Activated CD4-positive, alpha-beta T cell treated with anti-CD3 and anti-CD28 coated beads, Interleukin-2, Interleukin-4, amounts not matched to agents 100 ng/mL and 50 ng/mL, durations not matched to agents 16 hours and 8 hours (primary cell): ENCODE results near the gene THOP1.

ENCODE experiments used
- DNase-seq: peaks from one replicate; pipeline ENCODE4 v3.0.0-alpha.2; 2020; ENCODE audit warnings: low spot score

The THOP1 gene

DNA sequence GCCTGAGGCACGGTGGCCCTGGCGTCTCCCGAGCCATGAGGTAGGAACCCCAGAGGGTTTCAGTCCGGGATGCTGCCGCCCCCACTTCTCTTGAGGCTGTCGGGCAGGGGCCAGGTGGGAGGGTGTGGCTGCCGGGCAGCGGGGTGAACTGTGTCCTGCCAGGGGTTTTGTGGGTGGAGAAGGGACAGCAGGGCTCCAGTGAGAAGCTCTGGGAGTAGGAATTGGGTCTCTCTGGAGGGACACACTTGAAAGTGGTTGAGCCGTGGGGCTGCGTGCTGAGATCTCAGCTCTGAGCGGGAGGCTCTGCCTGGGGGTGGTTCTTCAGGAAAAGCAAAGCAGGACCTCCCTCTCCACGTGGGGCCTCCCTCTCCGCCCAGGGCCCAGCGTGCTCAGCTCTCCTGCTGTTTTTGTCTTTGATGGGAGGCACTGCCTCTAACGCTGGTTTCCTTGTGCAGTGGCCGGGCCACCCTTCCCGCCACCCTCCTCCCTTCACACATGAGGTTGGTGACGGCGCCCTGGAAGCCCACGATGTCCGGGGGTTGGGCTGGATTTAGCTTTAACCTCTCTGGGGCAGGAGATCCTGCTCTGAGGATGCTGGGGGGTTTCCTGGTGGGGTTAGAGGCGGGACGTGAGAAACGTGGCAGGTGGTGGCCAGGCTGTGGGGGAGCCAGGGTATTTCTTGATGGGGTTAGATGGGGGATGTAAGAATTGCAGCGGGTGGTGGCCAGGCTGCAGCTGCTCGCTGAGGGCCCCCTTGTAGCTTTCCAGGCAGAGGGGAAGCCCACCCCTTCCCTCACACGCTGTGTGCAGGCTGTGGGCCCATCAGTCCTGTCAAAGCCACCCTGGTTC is 19.1 kb downstream of the THOP1 start:
- DNase-seq, result no peak

DNA sequence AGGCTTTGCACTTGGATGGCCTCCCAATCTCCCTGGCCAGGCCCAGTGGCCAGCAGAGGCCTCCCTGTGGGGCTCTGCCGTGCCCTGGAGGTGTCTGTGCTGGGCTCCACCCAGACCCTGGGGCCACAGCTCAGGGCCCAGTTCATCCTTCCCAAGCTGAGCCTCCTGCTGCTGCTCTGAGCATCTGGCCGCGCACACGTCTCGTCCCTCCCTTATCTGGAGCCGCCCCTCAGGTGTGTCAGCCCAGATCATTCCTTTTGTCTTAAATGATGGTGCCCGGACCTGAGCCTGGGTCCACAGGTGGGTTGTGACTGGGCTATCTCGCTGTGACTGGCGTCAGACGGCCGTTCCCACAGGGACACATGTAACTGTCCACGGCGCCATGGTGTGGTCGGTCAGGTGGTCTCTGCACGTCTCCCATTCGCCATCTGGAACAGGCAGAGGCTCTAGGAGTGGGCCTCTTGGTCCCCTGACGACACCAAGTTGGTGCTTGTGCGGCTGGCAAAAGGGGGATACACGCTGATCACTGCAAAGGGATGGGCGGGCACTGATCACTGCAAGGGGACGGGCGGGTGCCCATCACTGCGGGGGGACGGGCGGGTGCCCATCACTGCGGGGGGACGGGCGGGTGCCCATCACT is 20.1 kb downstream of the THOP1 start:
- no peak for DNase-seq

DNA sequence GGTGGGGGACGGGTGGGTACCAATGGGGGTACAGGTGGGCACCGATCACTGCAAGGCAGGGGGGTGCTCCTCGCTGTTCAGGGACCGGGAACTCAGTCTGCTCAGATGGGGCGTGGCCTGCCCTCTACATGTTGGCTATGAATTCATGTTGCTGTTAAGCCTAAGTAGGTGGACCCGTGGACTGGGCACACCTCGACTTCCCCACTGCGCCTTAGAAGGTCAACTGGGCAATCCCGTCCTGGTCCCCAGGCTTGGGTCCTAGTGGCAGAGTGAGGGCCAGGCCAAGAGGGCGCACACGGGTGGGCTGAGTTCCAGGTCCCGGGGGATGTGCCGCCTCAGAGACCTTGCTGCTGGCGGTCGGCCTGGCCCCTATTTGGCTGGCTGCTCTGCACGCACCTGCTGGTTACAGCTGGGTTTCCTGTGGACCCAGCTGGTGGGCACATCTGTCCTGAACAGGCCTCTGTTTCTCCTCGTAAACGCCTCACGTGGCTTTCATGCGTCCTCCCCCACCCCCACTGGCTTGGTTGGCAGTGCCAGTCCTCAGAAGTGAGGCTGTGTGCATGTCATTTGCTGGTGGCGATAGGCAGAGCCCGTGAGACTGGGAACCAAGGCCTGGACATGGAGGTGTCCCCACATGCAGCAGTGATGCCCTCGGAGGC is 20.8 kb downstream of the THOP1 start:
- DNase-seq, result no peak

DNA sequence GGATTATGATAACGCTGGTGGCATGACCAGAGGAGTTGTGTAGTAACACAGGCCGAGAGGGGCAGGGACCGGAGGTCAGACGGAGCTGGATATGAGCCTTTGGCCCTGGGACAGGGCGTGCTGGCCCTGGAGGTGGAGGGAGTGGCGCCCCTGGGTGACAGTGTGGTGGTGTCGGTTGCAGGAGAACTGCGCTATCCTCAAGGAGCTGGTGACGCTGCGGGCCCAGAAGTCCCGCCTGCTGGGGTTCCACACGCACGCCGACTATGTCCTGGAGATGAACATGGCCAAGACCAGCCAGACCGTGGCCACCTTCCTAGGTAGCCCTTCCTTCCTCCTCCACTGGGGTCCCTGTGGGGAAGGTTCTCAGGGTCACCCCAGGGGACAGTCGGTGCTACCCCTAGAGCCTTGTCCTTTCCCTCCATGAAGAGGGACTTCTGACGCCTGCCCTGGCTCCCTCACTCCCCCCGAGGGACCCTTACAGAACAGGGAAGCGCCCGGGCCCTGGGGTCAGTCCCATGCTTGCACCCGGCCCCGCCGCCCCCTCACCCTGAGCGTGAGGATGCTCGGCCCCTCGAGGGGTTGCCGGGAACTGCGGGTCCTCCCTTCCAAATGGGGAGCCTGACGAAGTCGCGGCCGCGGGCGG is 21.6 kb downstream of the THOP1 start:
- DNase-seq, result no peak

DNA sequence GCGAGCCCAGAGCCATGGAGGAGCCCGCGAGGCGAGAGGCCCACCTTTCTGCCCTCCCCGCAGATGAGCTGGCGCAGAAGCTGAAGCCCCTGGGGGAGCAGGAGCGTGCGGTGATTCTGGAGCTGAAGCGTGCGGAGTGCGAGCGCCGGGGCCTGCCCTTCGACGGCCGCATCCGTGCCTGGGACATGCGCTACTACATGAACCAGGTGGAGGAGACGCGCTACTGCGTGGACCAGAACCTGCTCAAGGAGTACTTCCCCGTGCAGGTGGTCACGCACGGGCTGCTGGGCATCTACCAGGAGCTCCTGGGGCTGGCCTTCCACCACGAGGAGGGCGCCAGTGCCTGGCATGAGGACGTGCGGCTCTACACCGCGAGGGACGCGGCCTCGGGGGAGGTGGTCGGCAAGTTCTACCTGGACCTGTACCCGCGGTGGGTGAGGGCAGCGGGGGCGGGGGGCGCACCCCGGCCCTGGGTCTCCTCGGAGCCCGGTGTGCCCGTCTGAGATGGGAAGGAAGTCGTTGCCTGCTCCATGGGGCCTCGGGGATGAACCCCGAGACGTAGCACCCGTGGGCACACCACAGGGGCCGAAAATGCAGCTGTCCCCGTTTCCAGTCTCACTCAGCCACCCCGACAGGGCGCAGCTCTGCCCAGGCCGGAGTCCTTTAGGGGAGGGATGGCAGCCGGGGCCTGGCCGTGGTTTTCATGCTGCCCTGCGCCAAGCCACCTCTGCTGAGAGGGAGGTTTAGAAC is 22.3 kb downstream of the THOP1 start:
- DNase-seq, result no peak

DNA sequence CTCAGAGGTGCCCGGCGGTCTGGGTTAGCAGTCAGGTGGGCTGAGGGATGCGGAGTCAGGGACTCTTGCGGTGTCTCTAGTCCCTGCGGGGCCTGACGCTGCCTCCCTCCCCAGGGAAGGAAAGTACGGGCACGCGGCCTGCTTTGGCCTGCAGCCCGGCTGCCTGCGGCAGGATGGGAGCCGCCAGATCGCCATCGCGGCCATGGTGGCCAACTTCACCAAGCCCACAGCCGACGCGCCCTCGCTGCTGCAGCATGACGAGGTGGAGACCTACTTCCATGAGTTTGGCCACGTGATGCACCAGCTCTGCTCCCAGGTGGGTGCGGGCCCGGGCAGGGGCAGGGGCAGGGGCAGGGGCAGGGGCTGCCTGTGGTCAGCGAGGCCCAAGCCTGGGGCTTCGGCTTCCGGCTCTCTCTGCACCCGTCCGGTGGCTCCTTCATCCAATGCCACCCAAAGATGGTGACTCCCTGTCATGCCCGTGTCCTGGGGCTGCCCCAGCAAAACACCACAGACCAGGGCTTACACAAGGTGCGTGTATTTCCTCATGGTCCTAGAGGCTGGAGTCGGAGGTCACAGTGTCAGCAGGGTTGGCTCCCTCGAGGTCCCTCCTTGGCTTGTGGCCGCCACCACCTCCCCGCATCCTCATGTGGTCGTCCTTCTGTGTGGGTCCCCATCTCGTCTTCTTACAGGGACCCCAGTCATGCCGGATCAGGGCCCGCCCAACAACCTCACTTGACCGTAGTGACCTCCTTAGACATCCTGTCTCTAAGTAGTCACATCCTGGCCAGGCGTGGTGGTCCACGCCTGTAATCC is 23.0 kb downstream of the THOP1 start:
- no peak for DNase-seq

DNA sequence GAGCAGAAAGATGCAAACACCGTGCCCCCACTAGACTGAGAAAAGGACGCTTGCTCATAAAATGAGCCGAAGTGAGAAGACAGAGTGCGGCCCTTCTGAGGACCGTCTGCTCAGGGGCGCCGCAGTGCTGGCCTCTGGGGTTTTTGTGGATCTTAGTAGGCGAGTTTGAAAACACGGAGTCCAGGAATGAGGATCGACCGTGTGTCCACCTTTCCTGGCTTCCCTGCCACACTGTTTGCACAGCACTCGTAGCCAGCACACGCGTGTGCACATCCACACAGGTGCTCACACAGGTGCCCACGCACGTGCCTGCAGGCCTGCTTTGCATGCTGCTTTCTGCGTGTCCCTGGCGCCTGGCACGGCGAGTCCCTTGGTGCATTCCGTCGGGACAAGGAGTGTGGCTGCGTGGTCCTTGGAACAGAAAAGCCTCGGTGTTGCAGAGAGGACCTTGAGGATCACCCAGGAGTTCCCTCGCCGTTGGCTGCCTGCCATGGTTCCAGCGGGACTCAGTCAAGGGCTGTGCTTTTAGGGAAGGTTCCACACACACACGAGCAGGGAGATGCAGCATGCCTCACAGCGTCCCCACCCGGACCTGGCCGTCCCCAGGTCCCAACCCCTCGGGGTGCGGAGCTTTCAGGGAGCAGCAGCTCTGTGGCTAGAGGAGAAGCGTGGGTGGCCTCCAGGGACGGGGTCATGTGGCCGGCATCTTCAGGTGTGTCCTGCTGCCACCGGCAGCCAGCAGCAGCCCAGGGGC is 24.3 kb downstream of the THOP1 start:
- DNase-seq, result no peak

DNA sequence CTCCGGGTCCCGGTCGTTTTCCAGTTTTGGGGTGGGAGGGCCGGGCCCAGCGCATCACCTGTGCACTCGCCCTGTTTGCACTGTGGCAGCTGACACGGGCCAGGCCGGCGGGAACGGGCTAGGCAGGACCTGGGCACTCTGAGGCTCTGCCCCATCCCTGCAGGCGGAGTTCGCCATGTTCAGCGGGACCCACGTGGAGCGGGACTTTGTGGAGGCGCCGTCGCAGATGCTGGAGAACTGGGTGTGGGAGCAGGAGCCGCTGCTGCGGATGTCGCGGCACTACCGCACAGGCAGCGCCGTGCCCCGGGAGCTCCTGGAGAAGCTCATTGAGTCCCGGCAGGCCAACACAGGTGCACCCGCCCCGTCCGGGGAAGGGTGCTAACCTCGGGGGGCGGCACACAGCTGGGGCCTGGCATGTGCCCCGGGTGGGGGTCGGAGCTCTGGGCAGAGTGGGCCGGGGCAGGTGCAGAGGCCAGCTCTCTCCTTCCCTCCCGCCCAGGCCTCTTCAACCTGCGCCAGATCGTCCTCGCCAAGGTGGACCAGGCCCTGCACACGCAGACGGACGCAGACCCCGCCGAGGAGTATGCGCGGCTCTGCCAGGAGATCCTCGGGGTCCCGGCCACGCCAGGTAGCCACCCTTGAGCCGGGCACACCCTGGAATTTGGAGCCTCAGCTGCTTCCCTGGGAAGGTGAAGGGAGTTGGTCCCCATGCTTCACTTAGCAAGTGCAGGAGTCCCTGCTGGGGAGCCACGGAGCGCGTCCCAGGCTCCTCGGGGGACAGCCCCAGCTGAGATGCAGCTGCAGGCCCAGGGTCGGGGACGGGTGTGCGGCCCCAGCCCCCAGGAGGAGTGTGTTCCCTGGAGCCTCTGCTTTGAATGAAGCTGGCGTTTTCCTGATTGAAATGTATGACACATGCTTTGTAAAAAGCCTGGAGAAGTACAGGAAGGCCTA is 25.1 kb downstream of the THOP1 start:
- DNase-seq, result no peak

DNA sequence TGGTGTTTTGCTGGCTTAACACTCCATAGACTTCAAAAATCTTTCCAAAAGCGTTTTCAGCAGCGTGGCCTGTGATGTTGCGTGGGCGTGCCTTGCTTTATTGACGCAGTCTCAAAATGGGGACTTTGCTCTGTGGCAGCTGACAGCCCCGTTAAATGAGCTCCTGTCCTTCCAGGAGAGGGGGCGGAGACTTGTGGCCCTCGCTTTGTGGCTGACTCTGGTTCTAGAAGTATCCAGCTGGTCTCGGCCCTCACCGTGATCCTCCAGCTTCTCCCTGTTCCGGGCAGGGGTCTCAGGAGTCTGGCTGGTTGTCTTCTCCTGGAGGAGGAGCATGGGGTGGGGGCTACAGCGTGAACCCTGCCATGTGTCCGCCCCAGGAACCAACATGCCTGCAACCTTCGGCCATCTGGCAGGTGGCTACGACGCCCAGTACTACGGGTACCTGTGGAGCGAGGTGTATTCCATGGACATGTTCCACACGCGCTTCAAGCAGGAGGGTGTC is 26.0 kb downstream of the THOP1 start:
- no peak for DNase-seq

DNA sequence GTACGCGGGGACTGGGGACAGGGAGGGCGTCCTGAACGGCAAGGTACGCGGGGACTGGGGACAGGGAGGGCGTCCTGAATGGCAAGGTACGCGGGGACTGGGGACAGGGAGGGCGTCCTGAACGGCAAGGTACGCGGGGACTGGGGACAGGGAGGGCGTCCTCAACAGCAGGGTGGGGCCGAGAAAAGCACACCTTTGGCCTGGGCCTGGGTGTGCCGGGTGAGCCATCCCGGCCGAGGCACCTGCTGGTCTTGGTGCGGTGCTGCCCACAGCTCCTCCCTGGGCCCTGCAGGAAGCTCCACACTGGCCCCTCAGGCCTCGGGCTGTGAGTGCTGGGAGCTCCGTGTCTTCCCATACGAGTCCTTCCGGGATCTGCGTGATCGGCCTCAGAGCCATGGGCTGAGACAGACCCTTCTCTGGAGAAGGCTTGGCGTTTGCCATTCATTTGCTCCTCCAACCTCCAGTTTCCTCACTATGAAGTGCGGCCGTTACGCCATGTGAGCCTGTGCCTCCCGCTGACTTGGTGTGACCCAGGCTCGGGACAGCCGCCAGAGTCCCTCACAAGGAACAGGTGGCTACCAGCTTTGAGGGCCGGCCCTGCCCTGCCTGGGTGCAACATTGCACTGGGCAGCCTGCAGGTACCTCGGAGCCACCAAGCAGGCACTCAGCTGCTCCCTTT is 26.6 kb downstream of the THOP1 start:
- DNase-seq, result no peak

DNA sequence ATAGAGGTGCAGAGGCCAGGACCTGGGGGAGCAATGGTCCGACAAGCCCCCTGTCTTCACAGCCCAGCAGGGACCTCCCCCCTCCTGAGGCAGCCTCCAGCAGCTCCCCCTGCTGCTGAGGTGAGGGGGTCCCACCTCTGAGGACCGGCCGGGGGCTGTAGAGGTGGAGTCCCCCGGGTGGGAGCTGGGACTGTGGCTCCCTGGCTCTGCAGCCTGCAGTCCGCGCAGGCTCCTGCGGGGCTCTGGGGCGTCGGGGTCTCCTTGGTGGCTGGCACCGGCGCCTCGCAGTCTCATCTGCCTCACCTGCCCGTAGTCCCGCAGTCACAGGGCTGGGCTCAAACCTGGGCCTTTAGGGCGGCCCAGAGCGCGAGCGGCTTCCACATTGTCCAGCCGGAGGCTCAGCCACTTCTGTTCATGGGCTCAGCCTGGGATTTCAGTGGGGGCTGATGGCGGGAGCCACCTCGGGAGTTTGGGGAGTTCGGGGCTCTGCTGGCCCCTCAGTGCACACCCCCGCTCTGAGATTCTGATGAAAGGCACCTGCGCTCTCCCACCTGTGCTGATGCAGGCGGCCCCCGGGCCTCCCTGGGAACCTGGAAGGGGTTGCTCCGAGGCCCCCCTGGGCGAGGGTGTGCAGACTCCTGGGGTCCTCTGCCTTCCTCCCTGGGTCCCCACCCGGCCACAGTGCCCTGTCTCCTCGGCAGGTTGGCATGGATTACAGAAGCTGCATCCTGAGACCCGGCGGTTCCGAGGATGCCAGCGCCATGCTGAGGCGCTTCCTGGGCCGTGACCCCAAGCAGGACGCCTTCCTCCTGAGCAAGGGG is 27.3 kb downstream of the THOP1 start:
- DNase-seq, result no peak

DNA sequence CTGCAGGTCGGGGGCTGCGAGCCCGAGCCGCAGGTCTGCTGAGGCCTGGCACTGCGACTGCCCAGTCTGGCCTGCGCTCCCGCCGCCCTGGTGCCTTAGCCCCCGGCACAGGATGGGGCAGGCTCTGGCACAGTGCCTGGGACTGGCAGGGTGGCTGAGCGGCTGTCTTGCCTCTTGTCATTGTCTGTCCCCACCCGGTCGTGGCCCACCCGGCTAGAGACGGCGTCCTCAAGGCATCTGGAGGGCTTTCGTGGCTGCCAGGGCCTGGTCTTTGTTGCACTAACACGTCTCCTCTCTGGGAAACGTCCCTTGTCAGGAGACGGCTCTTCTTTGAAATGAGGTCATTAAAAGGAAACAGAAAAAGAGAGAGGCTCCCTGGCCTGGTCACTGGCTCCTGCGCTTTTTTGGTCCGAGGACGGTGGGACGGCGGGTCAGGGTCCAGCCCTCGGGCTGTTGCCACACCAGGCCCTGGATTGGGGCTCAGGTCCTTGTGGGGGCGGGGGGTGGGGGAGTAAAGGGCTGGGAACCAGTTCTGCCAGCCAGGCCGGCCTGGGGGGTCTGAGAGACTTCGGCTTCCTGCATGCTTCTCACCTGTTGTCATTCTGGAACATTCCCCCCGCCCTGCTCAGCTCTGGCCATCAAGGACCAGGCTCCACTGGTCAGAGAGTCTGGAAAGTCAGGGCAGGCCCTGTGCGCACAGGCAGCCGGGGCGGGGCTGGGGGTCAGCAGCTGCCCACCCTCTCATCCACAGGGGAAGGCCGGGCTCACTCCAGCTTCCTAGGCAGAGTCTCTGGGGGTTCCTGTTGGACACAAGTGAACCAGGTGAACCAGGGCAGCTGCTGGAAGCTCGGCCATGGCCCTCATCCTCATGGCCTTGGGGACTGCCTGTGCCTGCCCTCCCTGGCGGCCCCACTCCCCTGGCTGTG is 28.2 kb downstream of the THOP1 start:
- no peak for DNase-seq

DNA sequence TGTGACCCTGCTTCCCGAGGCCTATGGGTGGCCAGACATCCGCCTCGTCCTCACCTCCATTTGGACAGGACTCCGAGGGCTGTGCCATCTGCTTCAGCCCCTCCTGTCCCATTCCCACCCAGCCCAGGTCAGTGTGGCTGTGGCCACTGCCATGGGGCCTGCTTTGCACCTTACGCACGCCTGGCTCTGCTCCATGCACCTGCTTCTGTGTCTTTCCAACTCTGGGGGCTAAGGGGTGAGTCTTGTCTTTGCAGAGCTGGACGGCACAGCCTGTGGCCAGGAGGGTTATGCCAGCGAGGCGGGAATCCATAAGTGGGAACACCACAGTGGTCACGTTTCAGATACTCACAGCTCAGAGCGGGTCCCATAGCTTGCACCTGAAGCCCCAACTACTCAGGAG is 29.1 kb downstream of the THOP1 start:
- DNase-seq, result no peak

DNA sequence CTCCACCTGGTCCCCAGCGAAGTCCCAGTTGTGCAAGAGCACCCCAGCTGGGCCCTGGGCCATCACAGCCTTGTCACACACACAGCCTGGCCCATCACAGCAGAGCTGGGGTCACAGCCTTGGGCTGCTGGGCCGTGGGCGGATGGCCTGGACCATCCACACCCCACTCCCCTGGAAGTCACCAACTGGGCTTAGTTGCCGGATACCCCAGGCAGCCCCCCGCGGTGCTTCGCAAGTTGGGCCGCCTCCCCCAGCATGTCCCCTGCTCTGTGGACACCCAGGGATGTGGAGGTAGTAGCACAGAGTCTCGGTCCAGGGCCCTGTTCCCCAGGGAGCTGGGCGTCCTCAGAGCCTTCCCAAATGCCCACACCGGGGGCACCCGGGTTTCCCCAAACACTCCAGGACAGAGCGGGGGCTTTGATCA is 29.9 kb downstream of the THOP1 start:
- DNase-seq, result no peak

DNA sequence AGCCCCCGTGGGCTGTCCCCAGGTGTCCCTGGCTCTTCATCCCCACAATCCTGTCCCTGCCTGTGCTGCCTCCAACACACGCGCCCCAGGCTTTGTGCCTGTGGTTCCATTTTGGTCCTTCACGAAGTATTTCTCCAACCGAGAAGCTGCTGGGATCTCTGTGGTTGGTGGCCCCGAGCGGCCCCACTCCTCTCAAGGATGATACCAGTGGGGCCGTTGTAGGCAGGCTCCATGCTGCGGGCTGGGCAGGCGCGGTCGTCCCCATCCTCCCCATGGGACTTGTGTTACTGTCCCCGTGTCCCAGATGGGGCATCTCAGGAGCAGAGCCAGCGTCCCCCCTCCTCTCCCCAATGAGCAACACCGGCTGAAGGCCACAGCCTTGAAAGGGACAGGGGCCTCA is 30.6 kb downstream of the THOP1 start:
- no peak for DNase-seq

DNA sequence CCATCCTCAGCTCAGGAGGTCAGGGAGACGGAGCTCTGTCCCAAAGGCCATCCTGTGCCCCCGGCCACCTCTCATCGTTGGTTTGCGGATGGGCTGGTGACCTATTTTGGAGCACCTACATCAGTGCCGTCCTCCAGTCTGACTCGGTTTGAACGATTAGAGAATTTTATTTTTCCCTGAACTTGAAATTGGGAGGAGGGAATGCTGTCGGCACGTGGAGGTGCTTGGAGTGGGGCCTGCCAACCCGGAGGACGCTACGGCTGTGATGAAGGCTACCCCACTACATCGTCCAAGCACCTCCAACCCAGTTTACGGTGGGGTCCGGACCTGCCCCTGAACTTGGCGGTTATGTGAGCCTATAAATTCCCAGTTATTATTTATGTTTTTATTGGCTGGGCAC is 31.3 kb downstream of the THOP1 start:
- DNase-seq, result no peak
